CD4-positive, alpha-beta T cell treated with Interleukin-4 for 1 hour (primary cell): ENCODE results near the gene KBTBD13.
"Not testable (repeated sequence)": the region's sequence is repeated elsewhere in the genome, so short reads cannot be mapped to it uniquely, and the experiment has no call there.

ENCODE experiments used
- DNase-seq, 2 donors: peaks; one replicate each; pipeline ENCODE4 v3.0.0-alpha.2; 2020 to 2022

Gene KBTBD13

GRCh38 chr15:65089206-65089824 lies 12.8 kb downstream of the KBTBD13 start:
- DNase-seq: no peak

- no peak for DNase-seq
Measured at GRCh38 chr15:65091946-65092770, 15.6 kb downstream of the KBTBD13 start.

- no peak for DNase-seq
Measured at GRCh38 chr15:65092911-65093792, 16.6 kb downstream of the KBTBD13 start.

GRCh38 chr15:65093793-65094170 lies 17.2 kb downstream of the KBTBD13 start:
- not testable (repeated sequence) for DNase-seq

- no peak for DNase-seq
Measured at GRCh38 chr15:65094294-65094995, 17.9 kb downstream of the KBTBD13 start.

GRCh38 chr15:65095011-65095746 lies 18.6 kb downstream of the KBTBD13 start:
- no peak for DNase-seq

- no peak for DNase-seq
Measured at GRCh38 chr15:65095747-65096104, 19.2 kb downstream of the KBTBD13 start.

GRCh38 chr15:65096481-65097385 lies 20.2 kb downstream of the KBTBD13 start:
- DNase-seq: no peak

GRCh38 chr15:65097651-65098263 lies 21.2 kb downstream of the KBTBD13 start:
- no peak for DNase-seq

- DNase-seq: no peak
Measured at GRCh38 chr15:65099336-65099735, 22.8 kb downstream of the KBTBD13 start.

GRCh38 chr15:65099801-65100200 lies 23.3 kb downstream of the KBTBD13 start:
- not testable (repeated sequence) for DNase-seq

- no peak for DNase-seq
Measured at GRCh38 chr15:65100442-65100841, 23.9 kb downstream of the KBTBD13 start.

GRCh38 chr15:65101411-65101890 lies 24.9 kb downstream of the KBTBD13 start:
- DNase-seq: peak; percentile 36 to 48

GRCh38 chr15:65101891-65102708 lies 25.6 kb downstream of the KBTBD13 start:
- no peak for DNase-seq

GRCh38 chr15:65102912-65103311 lies 26.4 kb downstream of the KBTBD13 start:
- no peak for DNase-seq

GRCh38 chr15:65105038-65105437 lies 28.5 kb downstream of the KBTBD13 start:
- no peak for DNase-seq

- no peak for DNase-seq
Measured at GRCh38 chr15:65106011-65106590, 29.6 kb downstream of the KBTBD13 start.

- no peak for DNase-seq
Measured at GRCh38 chr15:65110676-65111292, 34.2 kb downstream of the KBTBD13 start.

- no peak for DNase-seq
Measured at GRCh38 chr15:65115086-65115485, 38.5 kb downstream of the KBTBD13 start, which contains the start of gene UBAP1L. TSS of gene UBAP1L (minus strand) at chr15:65115200. CDS start at chr15:65106215, 8,985 bp downstream.
